HTR-8/SVneo (cell line): ENCODE data around the gene LMOD1.
"Not testable (repeated sequence)": the region's sequence is repeated elsewhere in the genome, so short reads cannot be mapped to it uniquely, and the experiment has no call there.

ENCODE experiments used
- DNase-seq: peaks from one replicate; pipeline ENCODE4 v3.0.0; 2011; ENCODE audit warnings: low spot score, mixed read lengths; ENCODE audit not compliant: insufficient read length
- FAIRE-seq: peaks from 2 replicates; lab custom pipeline; 2011; peaks lifted over from hg19 to GRCh38; lab: Jason Lieb, UNC

Gene LMOD1

DNA sequence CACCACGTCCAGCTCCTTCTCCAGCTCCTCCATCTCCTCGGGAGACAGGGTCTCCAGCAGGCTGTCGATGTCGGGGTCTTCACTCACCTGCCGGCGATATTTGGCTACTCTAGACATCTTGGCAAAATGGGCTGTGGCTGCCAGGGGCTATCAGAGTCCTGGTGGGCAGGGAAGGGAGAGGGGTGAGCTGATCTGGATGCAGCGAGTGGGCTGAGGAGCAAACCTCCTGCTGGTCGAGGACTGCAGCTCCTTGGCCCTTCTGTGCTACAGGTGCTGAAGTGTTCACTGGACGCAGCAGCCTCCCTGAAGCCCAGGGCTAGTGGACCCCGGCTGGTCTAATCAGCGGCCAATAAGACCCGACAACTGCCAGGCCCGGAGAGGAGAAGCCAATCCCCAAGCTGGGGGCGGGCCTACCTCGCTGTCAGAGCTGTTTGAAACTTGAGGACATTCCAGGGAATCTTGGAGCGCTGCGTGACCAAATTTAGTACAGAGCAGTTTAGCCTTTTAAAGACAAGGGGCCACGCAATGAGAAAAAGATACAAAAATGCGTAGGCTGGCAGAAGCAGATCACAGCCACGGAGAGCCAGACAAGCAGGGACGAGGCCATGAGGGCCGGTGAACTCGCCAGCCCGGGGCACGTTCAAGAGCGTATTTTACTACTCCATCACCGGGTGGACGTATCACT lies at the start of gene LMOD1:
Gene LMOD1 (minus strand): TSS at position 325 of the 685 bp plus-strand sequence. CDS start 208 bp downstream, at position 117.
- DNase-seq (peak; percentile 86), FAIRE-seq (peak; percentile 95)

DNA sequence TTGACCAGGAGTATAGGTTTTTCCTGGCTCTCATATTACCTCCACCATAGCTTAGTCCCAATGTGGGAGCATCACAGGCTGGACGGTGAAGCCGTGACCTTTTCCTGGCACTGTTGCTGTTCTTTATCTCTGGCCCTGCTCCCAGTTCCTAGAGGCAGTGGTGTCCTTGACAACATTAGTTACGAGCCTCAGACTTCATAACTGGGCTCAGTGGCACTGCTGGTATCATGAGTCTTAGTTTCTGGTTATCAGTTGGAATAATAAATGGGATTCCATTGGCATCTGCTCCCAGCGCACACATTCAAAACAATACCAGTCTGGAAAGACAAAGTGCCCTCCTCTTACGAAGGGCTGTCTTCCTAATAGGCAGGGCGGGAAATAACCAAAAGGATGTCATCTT lies 44.1 kb upstream of the LMOD1 start:
- no peak for FAIRE-seq
- no peak for DNase-seq

DNA sequence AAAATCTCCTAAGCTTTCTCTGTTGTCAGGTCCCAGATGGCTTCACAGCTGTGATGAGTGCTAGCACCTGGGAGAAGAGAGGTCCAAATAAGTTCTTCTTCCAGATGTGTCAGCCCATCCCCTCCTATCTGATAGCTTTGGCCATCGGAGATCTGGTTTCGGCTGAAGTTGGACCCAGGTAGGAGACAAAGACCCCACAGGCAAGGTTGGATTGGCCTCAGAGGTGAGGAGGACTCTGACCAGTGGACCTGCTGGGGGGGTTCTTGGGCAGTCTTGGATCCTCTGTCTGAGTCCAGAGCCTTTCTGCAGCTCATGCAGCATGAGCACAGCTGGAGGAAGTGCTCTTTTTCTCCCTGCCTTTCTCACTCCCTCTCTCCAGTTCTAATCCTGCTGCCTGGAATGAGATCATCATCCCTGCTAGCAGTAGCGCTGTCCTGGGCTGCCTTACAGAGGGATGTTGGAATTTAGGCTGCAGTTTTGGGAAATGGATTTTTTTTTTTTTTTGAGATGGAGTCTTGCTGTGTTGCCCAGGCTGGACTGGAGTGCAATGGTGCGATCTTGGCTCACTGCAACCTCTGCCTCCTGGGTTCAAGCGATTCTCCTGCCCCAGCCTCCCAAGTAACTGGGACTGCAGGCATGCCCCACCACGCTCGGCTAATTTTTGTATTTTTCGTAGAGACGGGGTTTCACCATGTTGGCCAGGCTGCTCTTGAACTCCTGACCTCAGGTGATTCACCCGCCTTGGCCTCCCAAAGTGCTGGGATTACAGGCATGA lies 43.2 kb upstream of the LMOD1 start:
- FAIRE-seq, result no peak
- no peak for DNase-seq

DNA sequence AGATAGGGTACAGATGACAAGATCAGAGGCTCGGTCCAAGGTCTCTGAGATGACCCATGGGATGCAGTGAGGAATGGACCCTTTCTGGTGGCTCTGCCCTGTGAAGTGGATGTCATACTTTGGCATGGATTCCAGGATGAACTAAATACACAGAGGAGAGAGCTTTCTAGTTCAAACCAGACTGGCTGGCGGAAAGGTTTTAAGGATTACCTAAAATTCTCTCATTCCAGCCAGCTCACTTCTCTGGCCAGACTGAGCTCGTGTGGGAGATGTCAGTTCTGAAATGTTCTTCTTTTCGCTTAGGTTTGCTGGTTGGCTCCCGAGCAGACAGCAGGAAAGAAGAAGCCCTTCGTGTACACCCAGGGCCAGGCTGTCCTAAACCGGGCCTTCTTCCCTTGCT lies 42.3 kb upstream of the LMOD1 start:
- DNase-seq (no peak), FAIRE-seq (no peak)

DNA sequence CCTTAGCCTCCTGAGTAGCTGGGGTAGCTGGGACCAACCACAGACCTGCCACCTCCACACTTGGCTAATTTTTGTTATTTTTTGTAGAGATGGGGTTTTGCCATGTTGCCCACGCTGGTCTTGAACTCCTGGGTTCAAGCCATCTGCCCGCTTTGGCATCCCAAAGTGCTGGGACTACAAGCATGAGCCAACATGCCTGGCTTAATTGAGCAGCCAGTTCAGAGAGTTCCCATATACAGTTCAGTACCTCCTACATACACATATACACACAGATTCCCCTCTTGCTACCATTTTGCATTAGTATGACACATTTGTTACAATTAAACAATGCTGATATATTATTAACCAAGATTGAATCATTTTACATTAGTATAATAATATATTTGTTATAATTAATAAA lies 39.0 kb upstream of the LMOD1 start:
- FAIRE-seq, result no peak
- DNase-seq, result no peak

DNA sequence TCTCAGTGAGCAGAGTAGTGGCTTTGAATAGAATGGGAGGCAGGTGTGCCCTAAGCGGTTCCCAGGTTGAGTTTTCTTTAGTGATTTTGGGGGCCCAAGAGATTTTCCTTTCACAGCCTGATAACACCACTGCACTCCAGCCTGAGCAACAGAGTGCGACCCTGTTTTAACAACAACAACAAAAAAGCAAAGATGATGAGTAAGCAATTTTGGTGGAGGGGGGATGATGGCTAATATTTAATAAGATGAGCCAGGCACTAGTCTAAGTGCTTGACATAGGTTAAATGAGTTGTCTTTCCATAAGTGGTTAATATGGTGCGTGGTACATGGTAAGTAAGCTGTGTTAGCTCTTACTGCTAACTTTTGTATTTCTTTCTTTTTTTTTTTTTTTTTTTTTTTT lies 38.1 kb upstream of the LMOD1 start:
- FAIRE-seq, result no peak
- DNase-seq, result no peak

DNA sequence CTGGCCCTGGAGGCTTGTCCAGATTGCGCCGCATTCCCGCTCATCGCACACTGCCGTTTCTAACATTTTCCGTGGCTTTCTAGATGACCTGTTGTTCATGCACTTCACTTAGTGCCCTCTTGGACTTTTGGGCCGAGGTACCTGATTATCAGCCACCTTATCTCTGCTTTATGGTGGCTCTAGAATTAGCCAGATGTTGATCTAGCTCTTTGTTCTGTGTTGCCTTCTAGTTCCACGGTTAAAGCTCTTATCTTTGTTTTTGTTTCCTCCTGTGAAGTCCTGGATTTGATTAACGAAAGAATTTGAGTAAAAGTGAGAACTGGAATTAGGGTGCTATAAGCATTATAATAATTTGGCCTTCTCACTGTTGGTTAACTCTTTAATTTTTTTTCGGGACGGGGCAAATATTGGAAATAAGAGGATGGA lies 37.0 kb upstream of the LMOD1 start:
- FAIRE-seq, result no peak

DNA sequence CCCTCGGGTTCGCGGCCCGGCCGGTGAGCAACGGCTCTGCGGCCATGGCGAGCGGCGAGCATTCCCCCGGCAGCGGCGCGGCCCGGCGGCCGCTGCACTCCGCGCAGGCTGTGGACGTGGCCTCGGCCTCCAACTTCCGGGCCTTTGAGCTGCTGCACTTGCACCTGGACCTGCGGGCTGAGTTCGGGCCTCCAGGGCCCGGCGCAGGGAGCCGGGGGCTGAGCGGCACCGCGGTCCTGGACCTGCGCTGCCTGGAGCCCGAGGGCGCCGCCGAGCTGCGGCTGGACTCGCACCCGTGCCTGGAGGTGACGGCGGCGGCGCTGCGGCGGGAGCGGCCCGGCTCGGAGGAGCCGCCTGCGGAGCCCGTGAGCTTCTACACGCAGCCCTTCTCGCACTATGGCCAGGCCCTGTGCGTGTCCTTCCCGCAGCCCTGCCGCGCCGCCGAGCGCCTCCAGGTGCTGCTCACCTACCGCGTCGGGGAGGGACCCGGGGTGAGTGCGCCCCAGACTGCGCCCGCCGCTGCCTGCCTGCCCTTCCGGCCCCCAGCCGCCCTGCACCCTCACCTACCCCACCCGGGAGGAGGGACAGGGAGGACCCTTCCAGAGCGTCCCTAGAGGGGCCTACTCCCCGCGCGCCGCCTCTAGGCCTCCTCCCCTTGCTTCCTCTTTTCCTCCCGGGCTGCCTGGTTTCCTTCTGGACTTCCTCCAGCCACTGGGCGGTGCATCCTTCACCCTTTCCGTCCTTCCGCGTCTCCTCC lies 36.5 kb upstream of the LMOD1 start, which contains the start of gene RNPEP:
Gene RNPEP (plus strand): TSS at position 26 of the 757 bp plus-strand sequence. CDS start 19 bp downstream, at position 45.
- FAIRE-seq (peak; percentile 86), DNase-seq (peak; percentile 80)

More for the DNA sequence above, 37.0 kb upstream of the LMOD1 start:
- no peak for DNase-seq

DNA sequence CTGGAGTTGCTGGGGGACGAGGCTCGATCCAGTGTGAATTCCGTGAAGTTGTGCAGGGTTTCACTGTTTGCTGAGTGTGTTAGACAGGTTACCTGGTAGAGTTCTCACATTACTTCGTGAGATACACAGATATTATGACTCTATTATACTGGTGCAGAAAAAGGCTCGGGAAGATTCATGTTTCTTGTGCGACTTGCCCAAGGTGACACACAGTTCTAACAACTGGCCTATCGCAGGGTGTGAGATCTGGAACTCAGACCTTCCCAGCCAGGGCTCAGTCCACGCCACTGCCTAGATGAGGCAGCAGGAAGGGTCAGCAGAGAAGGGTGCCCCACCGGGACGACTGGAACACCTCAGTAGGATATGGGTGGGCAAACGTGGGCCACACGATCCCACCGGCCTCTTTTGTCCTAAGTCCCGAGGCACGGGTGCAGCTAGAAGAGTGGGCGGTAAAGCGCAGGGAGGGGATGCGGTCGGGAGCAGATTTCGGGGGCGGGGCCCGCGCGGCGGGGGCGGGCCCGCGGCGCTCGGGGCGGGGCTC lies 35.8 kb upstream of the LMOD1 start:
- DNase-seq (peak; percentile 83), FAIRE-seq (peak; percentile 46)

DNA sequence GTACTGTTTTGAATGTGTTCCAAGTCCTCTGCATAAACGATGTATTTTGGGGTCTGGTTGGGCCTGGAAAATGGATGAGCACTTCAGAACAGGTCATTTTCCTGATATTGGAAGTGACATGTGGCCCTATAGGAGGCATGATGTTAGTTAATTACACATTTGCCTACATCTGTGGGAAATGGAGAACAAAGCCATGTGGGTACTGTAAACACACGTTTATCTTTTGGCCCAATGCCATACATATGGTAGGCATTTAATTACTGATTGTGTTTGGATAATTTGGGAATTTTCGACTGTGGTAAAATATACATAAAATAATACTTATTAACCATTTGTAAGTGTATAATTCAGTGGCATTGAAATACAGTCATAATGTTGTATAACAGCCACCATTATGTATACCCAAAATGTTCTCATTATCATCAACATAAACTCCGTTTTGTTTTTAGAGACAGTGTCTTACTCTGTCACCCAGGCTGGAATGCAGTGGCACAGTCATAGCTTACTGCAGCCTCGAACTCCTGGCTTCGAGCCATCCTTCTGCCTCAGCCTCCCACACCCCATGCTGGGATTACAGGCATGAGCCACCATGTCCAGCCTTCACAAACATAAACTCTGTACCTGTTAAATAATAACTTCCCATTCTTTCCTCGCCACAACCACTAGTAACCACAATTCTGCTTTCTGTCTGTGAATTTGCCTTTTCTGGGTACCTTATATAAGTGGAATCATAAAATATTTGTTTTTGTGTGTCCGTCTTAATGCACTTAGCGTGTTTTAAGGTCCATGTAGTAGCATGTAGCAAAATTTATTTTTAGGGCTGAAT lies 24.2 kb upstream of the LMOD1 start:
- FAIRE-seq (no peak), DNase-seq (no peak)

DNA sequence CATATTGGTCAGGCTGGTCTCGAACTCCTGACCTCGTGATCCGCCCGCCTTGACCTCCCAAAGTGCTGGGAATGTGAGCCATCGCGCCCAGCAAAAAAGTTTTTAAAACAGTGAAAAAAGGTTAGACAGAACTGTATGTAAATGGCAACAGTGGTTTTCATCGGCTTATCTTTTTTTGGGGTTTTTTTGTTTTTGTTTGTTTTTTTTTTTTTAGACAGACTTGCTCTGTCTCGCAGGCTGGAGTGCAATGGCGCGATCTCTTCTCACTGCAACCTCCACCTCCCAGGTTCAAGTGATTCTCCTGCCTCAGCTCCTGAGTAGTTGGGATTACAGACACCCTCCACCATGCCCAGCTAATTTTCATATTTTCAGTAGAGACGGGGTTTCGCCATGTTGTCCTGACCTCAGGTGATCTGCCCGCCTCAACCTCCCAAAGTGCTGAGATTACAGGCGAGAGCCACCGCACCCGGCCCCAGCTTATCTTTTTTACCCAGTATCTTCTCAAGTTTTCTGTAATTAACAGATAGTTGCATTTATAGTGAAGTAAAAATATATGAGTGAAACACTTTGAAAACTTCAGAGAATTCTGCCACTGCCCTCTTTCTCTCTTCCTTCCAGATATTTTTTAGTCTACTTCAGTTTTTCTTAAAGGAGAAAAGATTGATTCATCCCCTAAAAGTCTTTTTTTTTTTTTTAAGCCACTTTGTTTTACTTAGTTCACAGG lies 22.0 kb upstream of the LMOD1 start:
- FAIRE-seq (no peak), DNase-seq (no peak)

DNA sequence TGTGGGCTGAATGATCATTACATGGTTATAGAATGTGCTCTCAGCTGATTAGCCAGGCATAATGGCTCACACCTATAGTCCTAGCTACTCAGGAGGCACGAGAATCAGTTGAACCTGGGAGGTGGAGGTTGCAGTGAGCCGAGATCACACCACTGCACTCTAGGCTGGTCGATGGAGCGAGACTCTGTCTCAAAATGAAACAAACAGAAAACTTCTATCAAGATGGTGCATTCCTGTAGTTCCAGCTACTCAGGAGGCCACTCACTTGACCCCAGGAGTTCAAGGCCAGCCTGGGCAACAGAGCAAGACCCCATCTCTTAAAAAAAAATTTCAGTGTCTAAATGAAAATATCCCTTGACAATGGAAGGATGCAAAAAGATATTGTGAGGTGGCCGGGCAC lies 19.8 kb upstream of the LMOD1 start:
- no peak for FAIRE-seq
- no peak for DNase-seq

DNA sequence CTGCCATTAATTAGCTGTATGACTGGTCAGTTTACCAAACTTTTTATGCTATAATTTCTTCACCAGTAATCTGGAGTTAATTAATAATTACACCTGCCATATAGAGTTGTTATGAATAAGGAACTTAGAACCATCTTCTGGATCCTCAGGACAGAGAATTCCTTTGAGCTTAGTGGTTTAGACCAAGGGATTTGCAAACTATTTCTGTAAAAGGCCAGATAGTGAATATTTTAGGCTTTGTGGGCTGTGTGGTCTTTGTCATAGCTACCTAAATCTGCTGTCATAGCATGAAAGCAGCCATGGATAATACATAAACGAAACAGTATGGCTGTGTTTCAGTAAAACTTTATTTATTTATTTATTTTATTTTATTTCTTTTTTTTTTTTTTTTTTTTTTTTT lies 17.9 kb upstream of the LMOD1 start:
- DNase-seq, result no peak
- FAIRE-seq, result no peak

DNA sequence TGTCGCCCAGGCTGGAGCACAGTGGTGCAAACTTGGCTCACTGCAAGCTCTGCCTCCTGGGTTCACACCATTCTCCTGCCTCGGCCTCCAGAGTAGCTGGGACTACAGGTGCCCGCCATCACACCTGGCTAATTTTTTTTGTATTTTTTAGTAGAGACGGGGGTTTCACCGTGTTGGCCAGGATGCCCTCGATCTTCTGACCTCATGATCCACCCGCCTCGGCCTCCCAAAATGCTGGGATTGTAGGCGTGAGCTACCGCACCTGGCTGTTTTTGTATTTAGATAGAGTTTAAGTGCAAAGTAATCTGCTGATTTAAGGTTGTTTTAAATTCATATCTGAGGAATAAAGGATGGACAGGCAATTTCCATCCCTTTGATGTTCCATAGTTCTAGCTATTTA lies 16.0 kb upstream of the LMOD1 start:
- not testable (repeated sequence) for FAIRE-seq, DNase-seq

DNA sequence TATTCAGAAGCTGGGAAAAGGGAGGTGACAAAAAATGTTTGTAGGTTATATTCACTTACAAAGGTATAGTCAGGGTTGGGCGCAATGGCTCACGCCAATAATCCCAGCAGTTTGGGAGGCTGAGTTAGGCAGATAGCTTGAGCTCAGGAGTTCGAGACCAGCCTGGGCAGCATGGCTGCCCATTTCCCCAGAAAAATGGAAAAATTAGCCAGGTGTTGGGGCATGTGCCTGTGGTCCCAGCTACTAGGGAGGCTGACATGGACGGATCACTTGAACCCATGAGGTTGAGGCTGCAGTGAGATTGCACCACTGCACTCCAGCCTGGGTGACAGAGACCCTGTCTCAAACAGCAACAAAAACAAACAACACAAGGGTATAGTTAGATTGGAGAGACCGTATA lies 12.0 kb upstream of the LMOD1 start:
- FAIRE-seq (no peak), DNase-seq (no peak)

DNA sequence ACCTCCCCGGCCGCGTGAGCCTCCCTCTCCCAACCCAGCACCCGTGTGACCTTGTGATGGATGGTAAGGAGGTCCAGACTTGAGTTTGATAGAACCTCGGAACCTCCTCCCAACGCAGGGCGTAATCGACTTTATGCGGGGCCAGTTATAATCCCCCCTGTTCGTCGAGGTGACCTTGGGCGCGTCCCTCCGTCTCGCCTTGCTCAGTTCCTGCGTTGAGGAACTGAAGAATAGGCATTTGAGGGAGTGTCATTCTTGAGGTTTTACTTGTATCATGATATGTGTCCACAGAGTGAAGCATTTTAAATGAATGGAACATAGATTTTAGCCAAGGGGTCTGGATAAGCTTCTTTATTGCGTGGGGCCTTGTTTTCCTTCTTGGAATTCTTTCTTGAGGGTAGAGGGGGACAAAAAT lies 9.4 kb upstream of the LMOD1 start:
- DNase-seq, result no peak

DNA sequence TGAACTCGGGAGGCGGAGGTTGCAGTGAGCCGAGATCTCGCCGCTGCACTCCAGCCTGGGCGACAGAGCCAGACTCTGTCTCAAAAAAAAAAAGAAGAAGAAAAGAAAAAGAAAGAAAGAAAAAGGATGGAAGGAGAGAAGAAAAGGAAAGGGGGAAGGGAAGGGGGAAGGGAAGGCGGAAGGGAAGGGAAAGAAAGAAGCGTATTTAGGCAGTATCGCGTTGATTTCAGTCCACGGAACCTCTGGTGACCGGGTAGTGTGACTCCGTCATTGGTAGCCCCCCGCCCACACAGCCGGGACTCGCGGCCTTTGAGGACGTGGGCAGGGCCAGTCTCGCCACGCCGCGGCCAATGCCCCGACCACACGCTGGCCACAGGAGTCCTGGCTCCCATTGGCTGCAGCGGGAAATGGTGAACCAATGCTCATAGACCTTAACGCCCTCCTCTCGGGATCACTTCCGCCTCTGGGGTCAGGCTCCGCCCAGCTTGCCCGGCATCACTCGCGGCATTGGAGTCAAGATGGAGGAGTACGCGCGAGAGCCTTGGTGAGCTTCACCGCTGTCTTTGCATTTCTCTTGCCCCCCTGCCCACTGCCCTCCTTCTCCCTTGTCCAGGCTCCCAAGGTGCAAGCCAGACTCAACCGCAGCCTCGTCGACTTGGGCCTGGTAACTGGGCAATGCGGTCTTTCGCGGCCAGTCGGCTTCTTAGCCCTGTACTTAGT lies 8.8 kb upstream of the LMOD1 start, which contains the start of gene TIMM17A:
Gene TIMM17A (plus strand): TSS at position 495 of the 720 bp plus-strand sequence. CDS start 24 bp downstream, at position 519.
- FAIRE-seq (peak; percentile 94), DNase-seq (peak; percentile 98)

More for the DNA sequence above, 9.4 kb upstream of the LMOD1 start:
- no peak for FAIRE-seq
